Left renal pelvis (tissue), 4 donors: ENCODE results near the gene FAM228B. TPM values are rescaled to one million over a fixed set of nuclear protein-coding genes. Genes with fewer than 3 reads are reported as not detected.

Source experiments
- DNase-seq, 4 donors: peaks; one replicate each; pipeline ENCODE4 v3.0.0-alpha.2; 2013; ENCODE audit warnings: low read depth in 4 of 4, low spot score in 3 of 4
- polyA plus RNA-seq, 4 donors: library from polyadenylated mRNA; unstranded; fragments of 120-200 nt; gene quantifications; one replicate each; pipeline ENCODE4 v1.2.1, GENCODE V29; 2013; ENCODE audit not compliant: insufficient read length in 4 of 4

FAM228B gene
- polyA plus RNA-seq, 4 donors: 18.8 to 32.9 (median 24.6) TPM

- DNase-seq: no peak
Observed at GRCh38 chr2:24152413-24153197, 29.3 kb downstream of the FAM228B start.

- no peak for DNase-seq
Observed at GRCh38 chr2:24153478-24153877, 30.2 kb downstream of the FAM228B start.

GRCh38 chr2:24158131-24158530 lies 34.9 kb downstream of the FAM228B start:
- DNase-seq: no peak

GRCh38 chr2:24159708-24160107 lies 36.4 kb downstream of the FAM228B start:
- no peak for DNase-seq

GRCh38 chr2:24160761-24161160 lies 37.5 kb downstream of the FAM228B start:
- DNase-seq: no peak

- no peak for DNase-seq
Observed at GRCh38 chr2:24162494-24162893, 39.2 kb downstream of the FAM228B start.

GRCh38 chr2:24163186-24163585 lies 39.9 kb downstream of the FAM228B start:
- no peak for DNase-seq

- no peak for DNase-seq
Observed at GRCh38 chr2:24163601-24164000, 40.3 kb downstream of the FAM228B start.

GRCh38 chr2:24164416-24164973 lies 41.2 kb downstream of the FAM228B start:
- no peak for DNase-seq

- DNase-seq: no peak
Observed at GRCh38 chr2:24169023-24169422, 45.8 kb downstream of the FAM228B start.

GRCh38 chr2:24174851-24175277 lies 51.6 kb downstream of the FAM228B start, which contains the start of gene FAM228A:
FAM228A (plus strand) TSS chr2:24175053; CDS start chr2:24175481, 428 bp downstream.
- no peak for DNase-seq

- no peak for DNase-seq
Observed at GRCh38 chr2:24175631-24176187, 52.4 kb downstream of the FAM228B start.

- DNase-seq: no peak
Observed at GRCh38 chr2:24176326-24176725, 53.1 kb downstream of the FAM228B start.

- no peak for DNase-seq
Observed at GRCh38 chr2:24179683-24180082, 56.4 kb downstream of the FAM228B start.

GRCh38 chr2:24181849-24182248 lies 58.6 kb downstream of the FAM228B start:
- peak in 3 of 4 donors; percentile 14 to 27 (median 24) for DNase-seq

- no peak for DNase-seq
Observed at GRCh38 chr2:24182507-24182906, 59.2 kb downstream of the FAM228B start.

- no peak for DNase-seq
Observed at GRCh38 chr2:24183366-24184069, 60.2 kb downstream of the FAM228B start.

- DNase-seq: no peak
Observed at GRCh38 chr2:24189551-24189950, 66.3 kb downstream of the FAM228B start.

GRCh38 chr2:24190503-24190902 lies 67.2 kb downstream of the FAM228B start:
- DNase-seq: no peak

GRCh38 chr2:24191156-24191555 lies 67.9 kb downstream of the FAM228B start:
- DNase-seq: no peak

GRCh38 chr2:24191848-24192247 lies 68.6 kb downstream of the FAM228B start:
- DNase-seq: no peak
